IPS DF 4.7 (cell line): ENCODE data around the gene OR9Q1.
"Not testable (repeated sequence)": the region's sequence is repeated elsewhere in the genome, so short reads cannot be mapped to it uniquely, and the experiment has no call there.

Experiments used
- DNase-seq: peaks from one replicate; pipeline ENCODE4 v3.0.0-alpha.2; 2013; ENCODE audit warnings: low spot score; ENCODE audit errors: extremely low read depth

OR9Q1 gene

GRCh38 chr11:58133309-58134076, 109.8 kb downstream of the OR9Q1 start:
- DNase-seq, result no peak

- DNase-seq, result no peak
These were observed 110.5 kb downstream of the OR9Q1 start for GRCh38 chr11:58134151-58134550.

GRCh38 chr11:58135171-58135570, 111.5 kb downstream of the OR9Q1 start:
- DNase-seq, result no peak

- no peak for DNase-seq
These were observed 119.1 kb downstream of the OR9Q1 start for GRCh38 chr11:58142761-58143160.

GRCh38 chr11:58152781-58153180, 129.1 kb downstream of the OR9Q1 start:
- DNase-seq, result no peak

- no peak for DNase-seq
These were observed 140.7 kb downstream of the OR9Q1 start for GRCh38 chr11:58164389-58164788.

- DNase-seq, result no peak
These were observed 141.3 kb downstream of the OR9Q1 start for GRCh38 chr11:58164990-58165389.

- no peak for DNase-seq
These were observed 141.9 kb downstream of the OR9Q1 start for GRCh38 chr11:58165504-58166106.

GRCh38 chr11:58177409-58178054, 153.9 kb downstream of the OR9Q1 start:
- no peak for DNase-seq

GRCh38 chr11:58178444-58178843, 154.8 kb downstream of the OR9Q1 start:
- DNase-seq, result no peak

GRCh38 chr11:58179648-58180047, 156.0 kb downstream of the OR9Q1 start:
- no peak for DNase-seq

- no peak for DNase-seq
These were observed 163.3 kb downstream of the OR9Q1 start for GRCh38 chr11:58186938-58187337.

- no peak for DNase-seq
These were observed 165.1 kb downstream of the OR9Q1 start, which contains the start of gene OR9Q2 for GRCh38 chr11:58188770-58189169. TSS of gene OR9Q2 (plus strand) at chr11:58189070. CDS start at chr11:58190491, 1,421 bp downstream.

GRCh38 chr11:58192229-58192628, 168.5 kb downstream of the OR9Q1 start:
- DNase-seq, result no peak

GRCh38 chr11:58193391-58193790, 169.7 kb downstream of the OR9Q1 start:
- DNase-seq, result no peak

GRCh38 chr11:58195939-58196338, 172.3 kb downstream of the OR9Q1 start:
- DNase-seq, result no peak

- no peak for DNase-seq
These were observed 175.6 kb downstream of the OR9Q1 start for GRCh38 chr11:58199271-58199670.

GRCh38 chr11:58204042-58204441, 180.4 kb downstream of the OR9Q1 start, which contains the start of gene OR1S2:
TSS of gene OR1S2 (minus strand) at chr11:58204142. CDS start at chr11:58204142, 0 bp downstream.
- no peak for DNase-seq

GRCh38 chr11:58212420-58212819, 188.7 kb downstream of the OR9Q1 start, which contains the start of gene OR1S1:
TSS of gene OR1S1 (plus strand) at chr11:58212720.
- not testable (repeated sequence) for DNase-seq

- DNase-seq, result no peak
These were observed 192.8 kb downstream of the OR9Q1 start for GRCh38 chr11:58216476-58216875.

- no peak for DNase-seq
These were observed 199.0 kb downstream of the OR9Q1 start for GRCh38 chr11:58222721-58223120.

GRCh38 chr11:58227956-58228615, 204.4 kb downstream of the OR9Q1 start:
- DNase-seq, result no peak
